ENCODE results near the gene ABCC12. TPM values are rescaled to one million over a fixed set of nuclear protein-coding genes. Genes with fewer than 3 reads are reported as not detected.

Gene ABCC12
- polyA plus RNA-seq, 4 donors, result 0.04 to 0.35 TPM; not detected in 2

GRCh38 chr16:48133455-48134211 lies 22.2 kb downstream of the ABCC12 start:
- DNase-seq (ENCODE audit: low read depth in 4 of 4, low spot score in 3 of 4), result no peak

GRCh38 chr16:48132696-48133095 lies 23.1 kb downstream of the ABCC12 start:
- no peak for DNase-seq (ENCODE audit: low read depth in 4 of 4, low spot score in 3 of 4)

- DNase-seq (ENCODE audit: low read depth in 4 of 4, low spot score in 3 of 4), result no peak
Measured at GRCh38 chr16:48131201-48131935, 24.4 kb downstream of the ABCC12 start.

GRCh38 chr16:48129926-48130325 lies 25.9 kb downstream of the ABCC12 start:
- no peak for DNase-seq (ENCODE audit: low read depth in 4 of 4, low spot score in 3 of 4)

GRCh38 chr16:48128769-48129168 lies 27.0 kb downstream of the ABCC12 start:
- no peak for DNase-seq (ENCODE audit: low read depth in 4 of 4, low spot score in 3 of 4)

- no peak for DNase-seq (ENCODE audit: low read depth in 4 of 4, low spot score in 3 of 4)
Measured at GRCh38 chr16:48126801-48127644, 28.8 kb downstream of the ABCC12 start.

- DNase-seq (ENCODE audit: low read depth in 4 of 4, low spot score in 3 of 4), result no peak
Measured at GRCh38 chr16:48125888-48126287, 29.9 kb downstream of the ABCC12 start.

GRCh38 chr16:48124266-48124665 lies 31.5 kb downstream of the ABCC12 start:
- no peak for DNase-seq (ENCODE audit: low read depth in 4 of 4, low spot score in 3 of 4)

- DNase-seq (ENCODE audit: low read depth in 4 of 4, low spot score in 3 of 4), result no peak
Measured at GRCh38 chr16:48123104-48123788, 32.5 kb downstream of the ABCC12 start.

- no peak for DNase-seq (ENCODE audit: low read depth in 4 of 4, low spot score in 3 of 4)
Measured at GRCh38 chr16:48121276-48121675, 34.5 kb downstream of the ABCC12 start.

GRCh38 chr16:48118841-48119240 lies 37.0 kb downstream of the ABCC12 start:
- DNase-seq (ENCODE audit: low read depth in 4 of 4, low spot score in 3 of 4), result no peak

GRCh38 chr16:48117217-48118105 lies 38.3 kb downstream of the ABCC12 start:
- DNase-seq (ENCODE audit: low read depth in 4 of 4, low spot score in 3 of 4), result peak; percentile 15 to 42 (median 37)

GRCh38 chr16:48115299-48115698 lies 40.5 kb downstream of the ABCC12 start:
- no peak for DNase-seq (ENCODE audit: low read depth in 4 of 4, low spot score in 3 of 4)

GRCh38 chr16:48114410-48114809 lies 41.4 kb downstream of the ABCC12 start:
- DNase-seq (ENCODE audit: low read depth in 4 of 4, low spot score in 3 of 4), result no peak

GRCh38 chr16:48113471-48113870 lies 42.3 kb downstream of the ABCC12 start:
- no peak for DNase-seq (ENCODE audit: low read depth in 4 of 4, low spot score in 3 of 4)

GRCh38 chr16:48113001-48113400 lies 42.8 kb downstream of the ABCC12 start:
- no peak for DNase-seq (ENCODE audit: low read depth in 4 of 4, low spot score in 3 of 4)

GRCh38 chr16:48112600-48112999 lies 43.2 kb downstream of the ABCC12 start:
- DNase-seq (ENCODE audit: low read depth in 4 of 4, low spot score in 3 of 4), result peak in 2 of 4 donors; percentile 10 to 14

- DNase-seq (ENCODE audit: low read depth in 4 of 4, low spot score in 3 of 4), result no peak
Measured at GRCh38 chr16:48110982-48111381, 44.8 kb downstream of the ABCC12 start.

GRCh38 chr16:48110000-48110399 lies 45.8 kb downstream of the ABCC12 start:
- DNase-seq (ENCODE audit: low read depth in 4 of 4, low spot score in 3 of 4), result no peak

- no peak for DNase-seq (ENCODE audit: low read depth in 4 of 4, low spot score in 3 of 4)
Measured at GRCh38 chr16:48109475-48109874, 46.3 kb downstream of the ABCC12 start.
